A673 (cell line): Measurements from ENCODE around the gene GABBR1. TPM values are rescaled to one million over a fixed set of nuclear protein-coding genes. Genes with fewer than 3 reads are reported as not detected.

Experiments
- BruUV-seq: library from RNA; stranded (reverse); fragments of 400-500 nt; replicated peaks from 2 replicates; lab custom pipeline; 2021; lab: Mats Ljungman, UMichigan
- CTCF ChIA-PET: fragments of 300-600 bp; sonication (Branson Sonifier 250); formaldehyde crosslinking; loops from one replicate; lab custom pipeline; 2022; ENCODE audit warnings: antibody characterized with exemption; lab: Charles Lee
- POLR2A ChIA-PET: fragments of 300-600 bp; sonication (Branson Sonifier 250); formaldehyde crosslinking; loops from one replicate; lab custom pipeline; 2022; ENCODE audit warnings: antibody characterized with exemption; ENCODE audit not compliant: low non-redundant PET; lab: Charles Lee
- DNase-seq: peaks from one replicate; pipeline ENCODE4 v3.0.0-alpha.2; 2015; ENCODE audit warnings: low spot score
- H3K27ac ChIP-seq: fragments of 200-600 bp; sonication (generic); 2 replicates; pipeline ENCODE4 v1.5.1; 2016; ENCODE audit warnings: mixed run types, low read depth, mild to moderate bottlenecking, mixed read lengths, antibody characterized with exemption, low read length; ENCODE audit not compliant: poor library complexity, severe bottlenecking
- H3K27me3 ChIP-seq: fragments of 200-600 bp; sonication (generic); replicated peaks from 2 replicates; pipeline ENCODE4 v1.6.1; 2017; ENCODE audit warnings: mixed run types, low read depth, mild to moderate bottlenecking, mixed read lengths, antibody characterized with exemption, low read length; ENCODE audit not compliant: insufficient read depth, poor library complexity
- H3K36me3 ChIP-seq: fragments of 200-600 bp; sonication (generic); 2 replicates; pipeline ENCODE4 v1.6.1; 2016; ENCODE audit warnings: mixed run types, mild to moderate bottlenecking, mixed read lengths, antibody characterized with exemption, low read length; ENCODE audit not compliant: insufficient read depth, poor library complexity, severe bottlenecking
- H3K4me1 ChIP-seq: fragments of 200-600 bp; sonication (generic); 2 replicates; pipeline ENCODE4 v1.6.1; 2017; ENCODE audit warnings: mixed run types, mild to moderate bottlenecking, mixed read lengths, antibody characterized with exemption, low read length; ENCODE audit not compliant: insufficient read depth, poor library complexity, severe bottlenecking
- H3K4me3 ChIP-seq: fragments of 200-600 bp; sonication (generic); 2 replicates; pipeline ENCODE4 v1.5.1; 2016; ENCODE audit warnings: low read depth, mixed run types, mild to moderate bottlenecking, mixed read lengths, low read length; ENCODE audit not compliant: poor library complexity, severe bottlenecking
- H3K9me3 ChIP-seq: fragments of 200-600 bp; sonication (generic); 2 replicates; pipeline ENCODE4 v1.6.1; 2016; ENCODE audit warnings: mixed run types, low read depth, mild to moderate bottlenecking, mixed read lengths, antibody characterized with exemption, low read length; ENCODE audit not compliant: poor library complexity, severe bottlenecking
- EZH2 ChIP-seq: fragments of 200-600 bp; sonication (generic); IDR thresholded peaks from 2 replicates; pipeline ENCODE4 v1.6.1; 2017; ENCODE audit warnings: borderline replicate concordance, low read depth, mild to moderate bottlenecking, mixed read lengths, antibody characterized with exemption, low read length; ENCODE audit not compliant: poor library complexity, severe bottlenecking
- intact Hi-C: fragments of 100-400 bp; cut with micrococcal nuclease; formaldehyde crosslinking; loops from one replicate; pipeline ENCODE4 v1.10.0; 2022; ENCODE audit not compliant: unreplicated experiment
- total RNA-seq: library from RNA; stranded (reverse); gene quantifications from 2 replicates; pipeline ENCODE4 v1.2.3, GENCODE V29; 2021
- TF ChIP-seq, protein P1 (sequence below): fragments of 300-800, 200-600 bp; sonication (generic); conservative IDR thresholded peaks from 2 replicates; pipeline ENCODE4 v1.5.1; 2017; ENCODE audit warnings: low read depth, mild to moderate bottlenecking, antibody characterized with exemption, low read length, moderate library complexity, mixed read lengths

Gene GABBR1
- total RNA-seq, 1 experiment from 2014 or later = 81.3 TPM

DNA sequence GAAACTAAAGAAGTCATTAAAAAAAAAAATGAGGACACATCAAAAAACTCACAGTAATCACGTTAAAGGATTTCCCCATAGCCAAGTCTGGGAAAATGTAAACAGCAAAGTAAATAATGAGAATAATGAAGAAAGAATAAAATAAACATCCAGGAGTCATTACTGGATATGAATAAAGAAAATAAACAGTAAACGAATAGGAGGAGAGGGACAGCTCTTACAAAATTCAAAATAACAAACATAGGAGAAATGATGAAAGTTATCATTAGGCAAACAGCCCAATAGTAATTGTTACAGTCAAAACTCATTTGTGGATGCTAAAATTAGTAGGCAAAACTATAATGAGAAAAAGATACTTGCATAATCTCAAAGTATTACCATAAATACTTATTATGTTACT is 65.4 kb downstream of the GABBR1 start:
- BruUV-seq = no TSS peak
- ChIA-PET POLR2A (no interaction called here), CTCF (no interaction called here)
- Histone ChIP-seq H3K27me3 (peaks cover 86% of the 10 kb centered on the region), H3K4me3 (no peak overlapping the region), H3K27ac (no peak overlapping the region), H3K4me1 (no peaks in the 10 kb centered on the region), H3K9me3 (no peaks in the 10 kb centered on the region), H3K36me3 (no peaks in the 10 kb centered on the region)
- no peak for DNase-seq
- TF ChIP-seq, protein P1, sequence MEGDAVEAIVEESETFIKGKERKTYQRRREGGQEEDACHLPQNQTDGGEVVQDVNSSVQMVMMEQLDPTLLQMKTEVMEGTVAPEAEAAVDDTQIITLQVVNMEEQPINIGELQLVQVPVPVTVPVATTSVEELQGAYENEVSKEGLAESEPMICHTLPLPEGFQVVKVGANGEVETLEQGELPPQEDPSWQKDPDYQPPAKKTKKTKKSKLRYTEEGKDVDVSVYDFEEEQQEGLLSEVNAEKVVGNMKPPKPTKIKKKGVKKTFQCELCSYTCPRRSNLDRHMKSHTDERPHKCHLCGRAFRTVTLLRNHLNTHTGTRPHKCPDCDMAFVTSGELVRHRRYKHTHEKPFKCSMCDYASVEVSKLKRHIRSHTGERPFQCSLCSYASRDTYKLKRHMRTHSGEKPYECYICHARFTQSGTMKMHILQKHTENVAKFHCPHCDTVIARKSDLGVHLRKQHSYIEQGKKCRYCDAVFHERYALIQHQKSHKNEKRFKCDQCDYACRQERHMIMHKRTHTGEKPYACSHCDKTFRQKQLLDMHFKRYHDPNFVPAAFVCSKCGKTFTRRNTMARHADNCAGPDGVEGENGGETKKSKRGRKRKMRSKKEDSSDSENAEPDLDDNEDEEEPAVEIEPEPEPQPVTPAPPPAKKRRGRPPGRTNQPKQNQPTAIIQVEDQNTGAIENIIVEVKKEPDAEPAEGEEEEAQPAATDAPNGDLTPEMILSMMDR = no peak
- TF ChIP-seq EZH2 = no peak
- intact Hi-C loops = no loop called here

DNA sequence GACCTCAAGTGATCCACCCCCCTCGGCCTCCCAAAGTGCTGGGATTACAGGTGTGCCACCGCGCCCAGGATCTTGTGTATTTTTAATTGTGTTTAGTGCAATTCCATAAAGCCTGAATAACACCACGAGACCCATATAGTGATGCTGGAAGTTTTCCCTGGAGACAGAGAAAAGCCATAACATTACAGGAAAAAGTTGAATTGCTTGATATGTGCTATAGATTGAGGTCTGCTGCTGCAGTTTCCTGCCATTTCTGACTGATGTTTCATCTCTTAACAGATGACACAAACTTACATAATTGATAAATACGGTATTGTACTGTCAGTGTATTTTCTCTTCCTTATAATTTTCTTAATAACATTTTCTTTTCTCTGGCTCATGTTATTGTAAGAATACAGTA is 66.1 kb downstream of the GABBR1 start:
- no peaks in the 10 kb centered on the region for H3K9me3 ChIP-seq
- peaks cover 86% of the 10 kb centered on the region for H3K27me3 ChIP-seq

DNA sequence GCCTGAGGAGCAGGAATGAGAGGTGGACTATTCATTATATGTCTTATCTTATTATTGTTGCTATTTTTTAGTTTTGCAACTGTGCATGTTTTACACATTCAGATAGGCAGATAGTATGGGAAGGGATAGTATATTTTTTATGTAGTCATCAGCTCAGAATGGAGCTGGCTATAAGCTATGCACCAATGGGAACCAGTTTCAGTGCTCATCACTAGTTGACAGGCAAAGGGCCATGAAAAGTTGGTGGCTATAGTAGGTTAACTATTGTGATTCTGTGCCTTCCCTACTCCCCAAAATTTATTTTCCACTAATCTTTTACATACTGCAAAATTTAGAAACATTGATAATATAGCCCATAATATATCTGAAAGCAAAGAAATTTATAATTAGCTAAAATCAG is 68.1 kb downstream of the GABBR1 start:
- no peak overlapping the region for H3K27ac ChIP-seq
- no peak for TF ChIP-seq EZH2
- TF ChIP-seq, protein P1 = no peak
- H3K4me3 ChIP-seq = no peak overlapping the region
- DNase-seq = no peak
- H3K27me3 ChIP-seq = peaks cover 82% of the 10 kb centered on the region
- H3K36me3 ChIP-seq = no peaks in the 10 kb centered on the region
- H3K9me3 ChIP-seq = no peaks in the 10 kb centered on the region
- no TSS peak for BruUV-seq
- ChIA-PET POLR2A (no interaction called here), CTCF (no interaction called here)
- H3K4me1 ChIP-seq = no peaks in the 10 kb centered on the region
- intact Hi-C loops = no loop called here

More for the DNA sequence above, 66.1 kb downstream of the GABBR1 start:
- no peaks in the 10 kb centered on the region for H3K36me3 ChIP-seq
- no peak overlapping the region for H3K27ac ChIP-seq
- H3K4me1 ChIP-seq = no peaks in the 10 kb centered on the region
- intact Hi-C loops = no loop called here
- POLR2A ChIA-PET = no interaction called here
- H3K4me3 ChIP-seq = no peak overlapping the region
- CTCF ChIA-PET = no interaction called here
- BruUV-seq = no TSS peak
- TF ChIP-seq, protein P1 = no peak
- TF ChIP-seq EZH2 = no peak
- DNase-seq = no peak
